Peyer's patch (tissue), 4 donors: ENCODE measurements around the gene RNF20. TPM values are rescaled to one million over a fixed set of nuclear protein-coding genes. Genes with fewer than 3 reads are reported as not detected.

ENCODE experiments used
- DNase-seq, 3 donors: peaks; one replicate each; pipeline ENCODE4 v3.0.0-alpha.2; 2017 to 2019
- H3K27ac ChIP-seq, 4 donors: fragments of 200-600 bp; sonication (generic); one replicate each; pipeline ENCODE4 v1.5.1; 2016 to 2019
- H3K27me3 ChIP-seq, 2 donors: fragments of 200-600 bp; sonication (generic); one replicate each; pipeline ENCODE4 v1.5.1; 2019
- H3K36me3 ChIP-seq, 3 donors: fragments of 200-600 bp; sonication (generic); one replicate each; pipeline ENCODE4 v1.5.1; 2016 to 2019
- H3K4me1 ChIP-seq, 4 donors: fragments of 200-600 bp; sonication (generic); one replicate each; pipeline ENCODE4 v1.5.1; 2016 to 2019
- H3K4me3 ChIP-seq, 4 donors: fragments of 200-600 bp; sonication (generic); 1 replicate in 3 of 4; 2 replicates in 1 of 4; pipeline ENCODE4 v1.5.1; 2016 to 2019; ENCODE audit warnings: mild to moderate bottlenecking in 1 of 4
- H3K9me3 ChIP-seq, 4 donors: fragments of 200-600 bp; sonication (generic); one replicate each; pipeline ENCODE4 v1.5.1; 2016 to 2019; ENCODE audit warnings: mild to moderate bottlenecking in 1 of 4
- POLR2A ChIP-seq, 2 donors: fragments of 450-650 bp; IDR thresholded peaks; one replicate each; pipeline ENCODE4 v1.5.1; 2017; ENCODE audit warnings: antibody characterized with exemption in 2 of 2, mild to moderate bottlenecking in 2 of 2, moderate library complexity in 2 of 2
- total RNA-seq, 4 donors: library from RNA; depleted of rRNA; stranded (reverse); fragments of >200 nt; gene quantifications; one replicate each; pipeline ENCODE4 v1.1.0, GENCODE V29; 2016
- TF ChIP-seq, protein P1 (sequence below), 6 experiments: fragments of 450-650 bp in 4 of 6; fragments of 200-600 bp in 2 of 6; sonication (generic) in 1 of 6; IDR thresholded peaks; one replicate each; pipeline ENCODE4 v1.5.1; 2017 to 2019; ENCODE audit warnings: antibody characterized with exemption in 6 of 6, mild to moderate bottlenecking in 3 of 6, moderate library complexity in 1 of 6

RNF20 gene
- total RNA-seq, 4 donors from 2014 or later: 14.1 to 35.5 (median 16.1) TPM

- Histone ChIP-seq H3K4me1 (no peaks in the 10 kb centered on the region), H3K27me3 (no peaks in the 10 kb centered on the region), H3K4me3 (no peak overlapping the region), H3K36me3 (no peaks in the 10 kb centered on the region), H3K27ac (no peak overlapping the region), H3K9me3 (no peaks in the 10 kb centered on the region)
- DNase-seq: no peak
- TF ChIP-seq, protein P1, sequence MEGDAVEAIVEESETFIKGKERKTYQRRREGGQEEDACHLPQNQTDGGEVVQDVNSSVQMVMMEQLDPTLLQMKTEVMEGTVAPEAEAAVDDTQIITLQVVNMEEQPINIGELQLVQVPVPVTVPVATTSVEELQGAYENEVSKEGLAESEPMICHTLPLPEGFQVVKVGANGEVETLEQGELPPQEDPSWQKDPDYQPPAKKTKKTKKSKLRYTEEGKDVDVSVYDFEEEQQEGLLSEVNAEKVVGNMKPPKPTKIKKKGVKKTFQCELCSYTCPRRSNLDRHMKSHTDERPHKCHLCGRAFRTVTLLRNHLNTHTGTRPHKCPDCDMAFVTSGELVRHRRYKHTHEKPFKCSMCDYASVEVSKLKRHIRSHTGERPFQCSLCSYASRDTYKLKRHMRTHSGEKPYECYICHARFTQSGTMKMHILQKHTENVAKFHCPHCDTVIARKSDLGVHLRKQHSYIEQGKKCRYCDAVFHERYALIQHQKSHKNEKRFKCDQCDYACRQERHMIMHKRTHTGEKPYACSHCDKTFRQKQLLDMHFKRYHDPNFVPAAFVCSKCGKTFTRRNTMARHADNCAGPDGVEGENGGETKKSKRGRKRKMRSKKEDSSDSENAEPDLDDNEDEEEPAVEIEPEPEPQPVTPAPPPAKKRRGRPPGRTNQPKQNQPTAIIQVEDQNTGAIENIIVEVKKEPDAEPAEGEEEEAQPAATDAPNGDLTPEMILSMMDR (IDR thresholded peaks at IDR 0.05): no peak
- TF ChIP-seq POLR2A (IDR thresholded peaks at IDR 0.05): no peak
These were observed 9.3 kb upstream of the RNF20 start for GRCh38 chr9:101524371-101524770.

DNA sequence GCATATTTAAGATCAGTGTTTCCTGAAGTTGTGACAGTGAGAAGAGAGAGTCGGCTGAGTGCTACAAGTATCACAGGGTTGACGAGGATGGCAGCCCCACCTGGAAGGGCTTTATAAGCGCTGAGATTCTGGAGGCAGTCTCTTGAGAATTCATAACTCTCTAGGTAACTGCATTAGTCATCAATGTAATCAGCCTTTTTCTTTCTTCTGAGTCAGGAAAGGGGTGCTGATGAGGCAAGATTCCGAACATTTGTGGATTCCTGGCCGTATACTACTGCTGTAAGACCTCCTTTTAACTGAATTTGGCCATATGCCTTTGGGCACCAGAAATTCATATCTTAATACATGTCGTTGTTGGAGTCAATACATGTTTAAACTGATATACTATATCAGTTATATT lies 6.6 kb upstream of the RNF20 start:
- Histone ChIP-seq H3K9me3 (no peaks in the 10 kb centered on the region), H3K27ac (no peak overlapping the region), H3K27me3 (no peaks in the 10 kb centered on the region), H3K4me1 (no peaks in the 10 kb centered on the region), H3K4me3 (no peak overlapping the region), H3K36me3 (no peaks in the 10 kb centered on the region)
- no peak for TF ChIP-seq POLR2A (IDR thresholded peaks at IDR 0.05)
- TF ChIP-seq, protein P1 (IDR thresholded peaks at IDR 0.05): no peak
- DNase-seq: no peak

- Histone ChIP-seq H3K9me3 (no peaks in the 10 kb centered on the region), H3K36me3 (no peaks in the 10 kb centered on the region), H3K4me3 (no peak overlapping the region), H3K4me1 (peaks cover 0 to 4% (median 0%) of the 10 kb centered on the region in 4 donors), H3K27me3 (no peaks in the 10 kb centered on the region), H3K27ac (no peak overlapping the region)
- DNase-seq: no peak
- no peak for TF ChIP-seq POLR2A (IDR thresholded peaks at IDR 0.05)
- TF ChIP-seq, protein P1 (IDR thresholded peaks at IDR 0.05): no peak
These were observed 5.6 kb upstream of the RNF20 start for GRCh38 chr9:101528015-101528414.

DNA sequence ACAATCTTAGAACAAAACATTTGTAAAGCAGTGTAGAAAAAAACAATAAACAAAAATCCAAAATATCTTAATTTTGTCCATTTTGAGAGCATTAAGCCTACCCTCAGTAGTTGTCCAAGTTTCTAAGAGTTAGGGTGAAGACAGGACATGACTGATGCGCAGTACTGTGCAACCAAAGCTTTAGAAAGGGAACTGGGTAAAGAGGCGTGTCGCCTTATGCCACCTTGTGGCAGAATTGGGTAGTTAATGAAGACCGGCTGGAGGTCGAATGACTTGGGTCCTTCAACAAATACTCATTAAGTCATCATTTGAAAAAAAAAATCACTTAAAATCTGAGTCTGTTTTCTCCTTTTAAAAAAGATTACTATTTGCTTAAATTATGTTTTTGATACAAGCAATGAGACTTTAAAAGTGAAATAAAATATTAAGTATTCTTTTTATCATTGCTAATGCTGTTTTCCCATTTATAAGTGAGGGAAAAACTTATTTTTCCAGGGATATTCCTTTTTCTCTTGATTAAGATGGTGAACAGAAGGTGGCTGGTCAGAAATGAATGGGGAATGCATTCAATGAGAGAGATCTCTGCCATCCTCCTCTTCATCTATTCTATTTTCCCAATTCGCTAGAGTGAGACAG lies 3.5 kb upstream of the RNF20 start:
- no peaks in the 10 kb centered on the region for H3K36me3 ChIP-seq
- TF ChIP-seq, protein P1 (IDR thresholded peaks at IDR 0.05): peak; percentile 60 to 90 (median 85)
- TF ChIP-seq POLR2A (IDR thresholded peaks at IDR 0.05): no peak
- H3K4me1 ChIP-seq: peaks cover 0 to 12% (median 0%) of the 10 kb centered on the region in 4 donors
- DNase-seq: peak; percentile 55 to 90 (median 61)
- no peaks in the 10 kb centered on the region for H3K9me3 ChIP-seq
- H3K27me3 ChIP-seq: no peaks in the 10 kb centered on the region
- no peak overlapping the region for H3K4me3 ChIP-seq
- H3K27ac ChIP-seq: no peak overlapping the region

DNA sequence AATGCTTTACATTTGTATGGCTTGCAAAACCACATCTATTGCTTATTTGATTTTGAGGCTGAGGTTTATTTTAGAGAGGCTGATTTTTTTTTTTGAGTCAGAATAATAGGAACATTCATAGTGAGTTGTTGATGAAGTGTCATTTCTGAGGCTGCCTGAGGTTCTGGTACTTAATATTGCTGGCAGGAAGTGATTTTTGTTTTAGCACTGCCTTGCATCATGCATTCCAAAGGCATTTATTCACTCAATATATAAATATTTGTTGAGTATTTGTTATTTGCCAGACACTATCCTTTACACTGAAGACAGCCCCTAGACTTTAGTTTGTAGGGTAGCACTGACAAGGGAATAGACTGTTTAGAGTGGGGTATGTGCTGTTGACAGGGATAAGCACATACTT lies 2.7 kb downstream of the RNF20 start:
- Histone ChIP-seq H3K36me3 (peaks cover 0 to 30% (median 0%) of the 10 kb centered on the region in 3 donors), H3K4me3 (no peak overlapping the region), H3K4me1 (peaks cover 0 to 25% (median 0%) of the 10 kb centered on the region in 4 donors), H3K27ac (no peak overlapping the region), H3K27me3 (no peaks in the 10 kb centered on the region), H3K9me3 (no peaks in the 10 kb centered on the region)
- DNase-seq: no peak
- TF ChIP-seq POLR2A (IDR thresholded peaks at IDR 0.05): no peak
- TF ChIP-seq, protein P1 (IDR thresholded peaks at IDR 0.05): no peak
